ENCODE results near the gene STAM.

- no peak for TF ChIP-seq ZNF473 (tag by site-specific recombination; IDR thresholded peaks at IDR 0.05)
- TF ChIP-seq ZNF610 (tag by site-specific recombination; IDR thresholded peaks at IDR 0.05; ENCODE audit: borderline replicate concordance) = no peak
- no peak for TF ChIP-seq CTCF (tag by site-specific recombination; IDR thresholded peaks at IDR 0.05)
These were observed 38.0 kb upstream of the STAM start for GRCh38 chr10:17605936-17606335.
